Dermis blood vessel endothelial cell (primary cell): ENCODE data around the gene PEX7. TPM values are rescaled to one million over a fixed set of nuclear protein-coding genes. Genes with fewer than 3 reads are reported as not detected.
A peak's percentile ranks its signal among the peaks of the same experiment; 100 is the strongest.
"Not testable (repeated sequence)": the region's sequence is repeated elsewhere in the genome, so short reads cannot be mapped to it uniquely, and the experiment has no call there.

Experiments used
- DNase-seq: peaks from one replicate; pipeline ENCODE4 v3.0.0; 2010
- total RNA-seq: library from RNA; depleted of rRNA; stranded (reverse); fragments of >200 nt; gene quantifications from 2 replicates; pipeline ENCODE4 v1.2.3, GENCODE V29; 2014

Gene PEX7
- 5.9 and 7.7 TPM in 2 replicates for total RNA-seq

- DNase-seq: peak; percentile 94
These were observed at the start of gene PEX7 for GRCh38 chr6:136822376-136823127. Gene PEX7, plus strand, starts transcription at chr6:136822592. Its CDS starts 74 bp downstream, at chr6:136822666.

GRCh38 chr6:136772685-136773472 is 49.5 kb upstream of the PEX7 start:
- DNase-seq: no peak

GRCh38 chr6:136773473-136773796 is 49.0 kb upstream of the PEX7 start:
- no peak for DNase-seq

- DNase-seq: no peak
These were observed 48.0 kb upstream of the PEX7 start for GRCh38 chr6:136774228-136775041.

GRCh38 chr6:136775081-136775480 is 47.3 kb upstream of the PEX7 start:
- no peak for DNase-seq

GRCh38 chr6:136775548-136775947 is 46.8 kb upstream of the PEX7 start:
- no peak for DNase-seq

GRCh38 chr6:136777651-136778050 is 44.7 kb upstream of the PEX7 start:
- no peak for DNase-seq

GRCh38 chr6:136779682-136780081 is 42.7 kb upstream of the PEX7 start:
- DNase-seq: no peak

- DNase-seq: no peak
These were observed 41.4 kb upstream of the PEX7 start for GRCh38 chr6:136780972-136781371.

- DNase-seq: peak; percentile 78
These were observed 40.2 kb upstream of the PEX7 start for GRCh38 chr6:136782021-136782770.

- no peak for DNase-seq
These were observed 39.4 kb upstream of the PEX7 start for GRCh38 chr6:136783021-136783420.

GRCh38 chr6:136783495-136784270 is 38.7 kb upstream of the PEX7 start:
- DNase-seq: no peak

GRCh38 chr6:136784271-136784664 is 38.1 kb upstream of the PEX7 start:
- no peak for DNase-seq

- peak; percentile 91 for DNase-seq
These were observed 37.3 kb upstream of the PEX7 start for GRCh38 chr6:136784910-136785746.

GRCh38 chr6:136786658-136787057 is 35.7 kb upstream of the PEX7 start:
- no peak for DNase-seq

GRCh38 chr6:136787726-136788068 is 34.7 kb upstream of the PEX7 start:
- DNase-seq: no peak

- DNase-seq: peak; percentile 51
These were observed 34.1 kb upstream of the PEX7 start for GRCh38 chr6:136788069-136788902.

- not testable (repeated sequence) for DNase-seq
These were observed 33.0 kb upstream of the PEX7 start for GRCh38 chr6:136789440-136789839.

- peak; percentile 30 for DNase-seq
These were observed 31.7 kb upstream of the PEX7 start for GRCh38 chr6:136790411-136791295.
